ENCODE data around the gene PCDHB14.
"Not testable (repeated sequence)": the region's sequence is repeated elsewhere in the genome, so short reads cannot be mapped to it uniquely, and the experiment has no call there.

DNA sequence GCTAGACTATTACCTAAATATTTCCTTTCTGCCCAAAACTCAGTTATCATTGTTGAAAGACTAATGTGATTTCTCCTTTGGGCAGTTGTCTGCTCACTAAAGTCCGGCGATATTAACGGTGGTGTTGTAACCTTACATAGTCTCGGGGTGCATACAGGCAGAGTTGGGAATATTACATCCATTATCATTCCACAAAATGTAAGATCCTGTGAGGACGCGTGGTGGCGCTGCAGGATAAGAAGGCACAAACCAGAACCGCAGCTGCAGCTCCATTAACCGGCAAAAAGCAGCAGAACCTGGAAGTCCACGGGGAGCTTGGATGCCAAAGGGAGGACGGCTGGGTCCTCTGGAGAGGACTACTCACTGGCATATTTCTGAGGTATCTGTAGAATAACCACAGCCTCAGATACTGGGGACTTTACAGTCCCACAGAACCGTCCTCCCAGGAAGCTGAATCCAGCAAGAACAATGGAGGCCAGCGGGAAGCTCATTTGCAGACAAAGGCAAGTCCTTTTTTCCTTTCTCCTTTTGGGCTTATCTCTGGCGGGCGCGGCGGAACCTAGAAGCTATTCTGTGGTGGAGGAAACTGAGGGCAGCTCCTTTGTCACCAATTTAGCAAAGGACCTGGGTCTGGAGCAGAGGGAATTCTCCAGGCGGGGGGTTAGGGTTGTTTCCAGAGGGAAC, 9.3 kb upstream of the PCDHB14 start, which contains the start of gene PCDHB13:
- TF ChIP-seq, protein P1, sequence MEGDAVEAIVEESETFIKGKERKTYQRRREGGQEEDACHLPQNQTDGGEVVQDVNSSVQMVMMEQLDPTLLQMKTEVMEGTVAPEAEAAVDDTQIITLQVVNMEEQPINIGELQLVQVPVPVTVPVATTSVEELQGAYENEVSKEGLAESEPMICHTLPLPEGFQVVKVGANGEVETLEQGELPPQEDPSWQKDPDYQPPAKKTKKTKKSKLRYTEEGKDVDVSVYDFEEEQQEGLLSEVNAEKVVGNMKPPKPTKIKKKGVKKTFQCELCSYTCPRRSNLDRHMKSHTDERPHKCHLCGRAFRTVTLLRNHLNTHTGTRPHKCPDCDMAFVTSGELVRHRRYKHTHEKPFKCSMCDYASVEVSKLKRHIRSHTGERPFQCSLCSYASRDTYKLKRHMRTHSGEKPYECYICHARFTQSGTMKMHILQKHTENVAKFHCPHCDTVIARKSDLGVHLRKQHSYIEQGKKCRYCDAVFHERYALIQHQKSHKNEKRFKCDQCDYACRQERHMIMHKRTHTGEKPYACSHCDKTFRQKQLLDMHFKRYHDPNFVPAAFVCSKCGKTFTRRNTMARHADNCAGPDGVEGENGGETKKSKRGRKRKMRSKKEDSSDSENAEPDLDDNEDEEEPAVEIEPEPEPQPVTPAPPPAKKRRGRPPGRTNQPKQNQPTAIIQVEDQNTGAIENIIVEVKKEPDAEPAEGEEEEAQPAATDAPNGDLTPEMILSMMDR (IDR thresholded peaks at IDR 0.05), result peak; percentile 58
- not testable (repeated sequence) for TF ChIP-seq EZH2phosphoT487, EZH2 (IDR thresholded peaks at IDR 0.05)

All from neural progenitor cell (in vitro differentiated cells).